SJSA1 (cell line): Measurements from ENCODE around the gene CLEC2D. TPM values are rescaled to one million over a fixed set of nuclear protein-coding genes. Genes with fewer than 3 reads are reported as not detected.

ENCODE experiments used
- DNase-seq, 2 experiments: peaks; one replicate each; pipeline ENCODE4 v3.0.0-alpha.2; 2015 to 2020; ENCODE audit warnings: low spot score in 2 of 2, low read depth in 1 of 2
- H3K27ac ChIP-seq: fragments of 250-450 bp; sonication (Bioruptor Pico); 2 replicates; pipeline ENCODE4 v1.5.1; 2020; ENCODE audit warnings: mild to moderate bottlenecking, moderate library complexity
- H3K27me3 ChIP-seq: fragments of 250-450 bp; sonication (Bioruptor Pico); replicated peaks from 2 replicates; pipeline ENCODE4 v1.5.1; 2020; ENCODE audit warnings: mild to moderate bottlenecking, moderate library complexity
- H3K36me3 ChIP-seq: fragments of 250-450 bp; sonication (Bioruptor Pico); 2 replicates; pipeline ENCODE4 v1.5.1; 2020; ENCODE audit warnings: mild to moderate bottlenecking
- H3K4me1 ChIP-seq: fragments of 250-450 bp; sonication (Bioruptor Pico); replicated peaks from 2 replicates; pipeline ENCODE4 v1.6.1; 2021; ENCODE audit warnings: mild to moderate bottlenecking
- H3K4me3 ChIP-seq: fragments of 250-450 bp; sonication (Bioruptor Pico); 2 replicates; pipeline ENCODE4 v1.5.1; 2020; ENCODE audit warnings: mild to moderate bottlenecking
- H3K9me3 ChIP-seq: fragments of 250-450 bp; sonication (Bioruptor Pico); replicated peaks from 2 replicates; pipeline ENCODE4 v1.5.1; 2020; ENCODE audit warnings: mild to moderate bottlenecking
- total RNA-seq: library from RNA; depleted of rRNA; stranded (reverse); fragments of >200 nt; shearing (Covaris generic); gene quantifications from 2 replicates; pipeline ENCODE4 v1.2.3, GENCODE V29; 2014

The CLEC2D gene
- total RNA-seq, 1 experiment from 2014 or later, result 6.9 TPM

GRCh38 chr12:9646794-9647781 lies 22.4 kb upstream of the CLEC2D start:
- H3K27me3 ChIP-seq, result no peaks in the 10 kb centered on the region
- peak overlapping the region; percentile 51 for H3K4me3 ChIP-seq
- H3K36me3 ChIP-seq, result peaks cover 9% of the 10 kb centered on the region
- H3K4me1 ChIP-seq, result peaks cover 46% of the 10 kb centered on the region
- peak overlapping the region; percentile 97 for H3K27ac ChIP-seq
- H3K9me3 ChIP-seq, result no peaks in the 10 kb centered on the region
- DNase-seq, result peak in 1 of 2 experiments; percentile 70

- Histone ChIP-seq H3K36me3 (peaks cover 11% of the 10 kb centered on the region), H3K27me3 (no peaks in the 10 kb centered on the region), H3K27ac (peak overlapping the region; percentile 97), H3K4me3 (peak overlapping the region; percentile 51), H3K4me1 (peaks cover 46% of the 10 kb centered on the region), H3K9me3 (no peaks in the 10 kb centered on the region)
- DNase-seq, result peak; percentile 92 to 95
Observed at GRCh38 chr12:9647825-9648700, 21.4 kb upstream of the CLEC2D start.

GRCh38 chr12:9648701-9649531 lies 20.6 kb upstream of the CLEC2D start:
- DNase-seq, result peak in 1 of 2 experiments; percentile 18
- H3K4me3 ChIP-seq, result peak overlapping the region; percentile 51
- H3K27me3 ChIP-seq, result no peaks in the 10 kb centered on the region
- H3K4me1 ChIP-seq, result peaks cover 46% of the 10 kb centered on the region
- H3K27ac ChIP-seq, result peak overlapping the region; percentile 97
- H3K36me3 ChIP-seq, result peaks cover 20% of the 10 kb centered on the region
- no peaks in the 10 kb centered on the region for H3K9me3 ChIP-seq

GRCh38 chr12:9649532-9649940 lies 20.0 kb upstream of the CLEC2D start:
- Histone ChIP-seq H3K4me1 (peaks cover 46% of the 10 kb centered on the region), H3K27me3 (no peaks in the 10 kb centered on the region), H3K4me3 (peak overlapping the region; percentile 51), H3K27ac (peak overlapping the region; percentile 97), H3K36me3 (peaks cover 26% of the 10 kb centered on the region), H3K9me3 (no peaks in the 10 kb centered on the region)
- peak in 1 of 2 experiments; percentile 16 for DNase-seq

- Histone ChIP-seq H3K9me3 (no peaks in the 10 kb centered on the region), H3K4me1 (peaks cover 40% of the 10 kb centered on the region), H3K27ac (peak overlapping the region; percentile 97), H3K27me3 (no peaks in the 10 kb centered on the region), H3K36me3 (peaks cover 32% of the 10 kb centered on the region), H3K4me3 (peak overlapping the region; percentile 51)
- DNase-seq, result no peak
Observed at GRCh38 chr12:9650151-9650576, 19.3 kb upstream of the CLEC2D start.

GRCh38 chr12:9651265-9651729 lies 18.2 kb upstream of the CLEC2D start:
- Histone ChIP-seq H3K27me3 (no peaks in the 10 kb centered on the region), H3K9me3 (no peaks in the 10 kb centered on the region), H3K4me1 (peaks cover 32% of the 10 kb centered on the region), H3K36me3 (peaks cover 44% of the 10 kb centered on the region), H3K27ac (peak overlapping the region; percentile 97), H3K4me3 (no peak overlapping the region)
- DNase-seq, result peak; percentile 55 to 63

GRCh38 chr12:9660046-9660445 lies 9.5 kb upstream of the CLEC2D start:
- H3K27ac ChIP-seq, result no peak overlapping the region
- H3K9me3 ChIP-seq, result no peaks in the 10 kb centered on the region
- DNase-seq, result no peak
- H3K27me3 ChIP-seq, result no peaks in the 10 kb centered on the region
- no peak overlapping the region for H3K4me3 ChIP-seq
- H3K4me1 ChIP-seq, result no peaks in the 10 kb centered on the region
- H3K36me3 ChIP-seq, result peaks cover 93% of the 10 kb centered on the region

- H3K4me3 ChIP-seq, result no peak overlapping the region
- H3K4me1 ChIP-seq, result no peaks in the 10 kb centered on the region
- H3K36me3 ChIP-seq, result peaks cover 84% of the 10 kb centered on the region
- H3K27ac ChIP-seq, result no peak overlapping the region
- H3K27me3 ChIP-seq, result no peaks in the 10 kb centered on the region
- H3K9me3 ChIP-seq, result no peaks in the 10 kb centered on the region
- no peak for DNase-seq
Observed at GRCh38 chr12:9661720-9662119, 7.8 kb upstream of the CLEC2D start.

GRCh38 chr12:9662488-9662887 lies 7.0 kb upstream of the CLEC2D start:
- Histone ChIP-seq H3K4me1 (peaks cover 4% of the 10 kb centered on the region), H3K27ac (no peak overlapping the region), H3K9me3 (no peaks in the 10 kb centered on the region), H3K27me3 (0 out of 2 replicates have a peak, but pooled peaks cover 3% of the 10 kb centered on the region), H3K36me3 (peaks cover 84% of the 10 kb centered on the region), H3K4me3 (no peak overlapping the region)
- no peak for DNase-seq

GRCh38 chr12:9667403-9668160 lies 1.9 kb upstream of the CLEC2D start:
- Histone ChIP-seq H3K27me3 (0 out of 2 replicates have a peak, but pooled peaks cover 3% of the 10 kb centered on the region), H3K4me1 (peaks cover 11% of the 10 kb centered on the region), H3K4me3 (no peak overlapping the region), H3K27ac (no peak overlapping the region), H3K36me3 (peaks cover 39% of the 10 kb centered on the region), H3K9me3 (no peaks in the 10 kb centered on the region)
- no peak for DNase-seq

- 0 out of 2 replicates have a peak, but pooled peaks cover 3% of the 10 kb centered on the region for H3K27me3 ChIP-seq
- H3K27ac ChIP-seq, result no peak overlapping the region
- H3K4me3 ChIP-seq, result no peak overlapping the region
- H3K9me3 ChIP-seq, result no peaks in the 10 kb centered on the region
- H3K4me1 ChIP-seq, result peaks cover 19% of the 10 kb centered on the region
- DNase-seq, result no peak
- H3K36me3 ChIP-seq, result peaks cover 34% of the 10 kb centered on the region
Observed at GRCh38 chr12:9668161-9669018, 1.1 kb upstream of the CLEC2D start.

- Histone ChIP-seq H3K9me3 (no peaks in the 10 kb centered on the region), H3K4me3 (no peak overlapping the region), H3K36me3 (peaks cover 28% of the 10 kb centered on the region), H3K4me1 (peaks cover 25% of the 10 kb centered on the region), H3K27me3 (0 out of 2 replicates have a peak, but pooled peaks cover 3% of the 10 kb centered on the region), H3K27ac (no peak overlapping the region)
- no peak for DNase-seq
Observed at GRCh38 chr12:9669019-9669326, 540 bp upstream of the CLEC2D start.
